LNCaP clone FGC (cell line): Measurements from ENCODE around the gene LILRA2.

Experiments
- DNase-seq: peaks from one replicate; pipeline ENCODE4 v3.0.0-alpha.2; 2011; ENCODE audit warnings: low read depth
- H3K4me3 ChIP-seq: 2 replicates; pipeline ENCODE4 v1.5.1; 2011; ENCODE audit warnings: mild to moderate bottlenecking, low read depth, low read length, control low read depth
- TF ChIP-seq, protein P1 (sequence below): IDR thresholded peaks from 2 replicates; pipeline ENCODE4 v1.5.1; 2012; ENCODE audit warnings: mild to moderate bottlenecking; ENCODE audit not compliant: control insufficient read depth, insufficient read depth; ENCODE audit errors: extremely low read depth

The LILRA2 gene

GRCh38 chr19:54551950-54552912, 21.4 kb upstream of the LILRA2 start:
- H3K4me3 ChIP-seq, result no peak overlapping the region
- no peak for DNase-seq
- TF ChIP-seq, protein P1, sequence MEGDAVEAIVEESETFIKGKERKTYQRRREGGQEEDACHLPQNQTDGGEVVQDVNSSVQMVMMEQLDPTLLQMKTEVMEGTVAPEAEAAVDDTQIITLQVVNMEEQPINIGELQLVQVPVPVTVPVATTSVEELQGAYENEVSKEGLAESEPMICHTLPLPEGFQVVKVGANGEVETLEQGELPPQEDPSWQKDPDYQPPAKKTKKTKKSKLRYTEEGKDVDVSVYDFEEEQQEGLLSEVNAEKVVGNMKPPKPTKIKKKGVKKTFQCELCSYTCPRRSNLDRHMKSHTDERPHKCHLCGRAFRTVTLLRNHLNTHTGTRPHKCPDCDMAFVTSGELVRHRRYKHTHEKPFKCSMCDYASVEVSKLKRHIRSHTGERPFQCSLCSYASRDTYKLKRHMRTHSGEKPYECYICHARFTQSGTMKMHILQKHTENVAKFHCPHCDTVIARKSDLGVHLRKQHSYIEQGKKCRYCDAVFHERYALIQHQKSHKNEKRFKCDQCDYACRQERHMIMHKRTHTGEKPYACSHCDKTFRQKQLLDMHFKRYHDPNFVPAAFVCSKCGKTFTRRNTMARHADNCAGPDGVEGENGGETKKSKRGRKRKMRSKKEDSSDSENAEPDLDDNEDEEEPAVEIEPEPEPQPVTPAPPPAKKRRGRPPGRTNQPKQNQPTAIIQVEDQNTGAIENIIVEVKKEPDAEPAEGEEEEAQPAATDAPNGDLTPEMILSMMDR, result no peak

- H3K4me3 ChIP-seq, result no peak overlapping the region
- DNase-seq, result no peak
- TF ChIP-seq, protein P1, result no peak
Measured at GRCh38 chr19:54552913-54553310, 20.7 kb upstream of the LILRA2 start.

DNA sequence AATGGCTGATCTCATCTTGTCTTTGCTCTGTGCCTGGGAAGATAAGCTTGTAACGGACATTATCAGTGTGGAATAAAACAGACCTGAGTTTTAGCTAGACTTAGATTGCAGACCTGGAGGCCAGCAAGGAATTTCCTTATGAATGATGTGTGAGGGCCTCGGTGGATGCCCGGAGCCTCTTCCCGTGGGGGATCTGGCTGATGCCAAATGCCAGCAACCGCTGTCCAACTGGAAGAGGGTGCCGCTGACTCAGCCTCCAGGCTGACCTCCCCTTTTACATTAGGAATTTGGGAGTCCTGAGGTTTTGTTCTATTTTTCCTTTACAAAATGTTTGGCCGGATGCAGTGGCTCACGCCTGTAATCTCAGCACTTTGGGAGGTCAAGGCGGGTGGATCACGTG, 19.6 kb upstream of the LILRA2 start:
- TF ChIP-seq, protein P1, result no peak
- no peak overlapping the region for H3K4me3 ChIP-seq
- no peak for DNase-seq

DNA sequence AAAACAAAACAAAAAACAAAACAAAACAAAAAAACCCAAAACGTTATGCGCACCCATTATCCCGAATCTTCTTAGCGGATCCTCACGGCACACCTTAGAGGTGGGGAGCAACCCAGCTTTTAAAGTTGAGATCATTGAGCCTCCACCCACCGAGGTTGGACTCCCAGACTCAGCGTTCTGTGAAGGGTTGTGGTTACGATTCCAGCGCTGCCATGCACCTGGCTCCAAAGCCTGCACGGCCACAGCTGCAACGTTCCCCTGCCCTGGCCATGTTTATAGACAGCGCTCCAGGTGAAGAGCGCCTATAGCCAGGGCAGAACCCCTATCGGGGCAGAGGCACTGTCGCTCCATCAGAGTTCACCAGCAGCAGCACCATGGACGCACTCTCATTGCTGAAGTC, 18.7 kb upstream of the LILRA2 start:
- TF ChIP-seq, protein P1, result no peak
- no peak for DNase-seq
- no peak overlapping the region for H3K4me3 ChIP-seq

- H3K4me3 ChIP-seq, result no peak overlapping the region
- TF ChIP-seq, protein P1, result no peak
- no peak for DNase-seq
Measured at GRCh38 chr19:54556194-54556593, 17.4 kb upstream of the LILRA2 start.

GRCh38 chr19:54558339-54558738, 15.3 kb upstream of the LILRA2 start:
- no peak for DNase-seq
- TF ChIP-seq, protein P1, result no peak
- no peak overlapping the region for H3K4me3 ChIP-seq
